ENCODE data around the gene TMEM109. TPM values are rescaled to one million over a fixed set of nuclear protein-coding genes. Genes with fewer than 3 reads are reported as not detected.

Gene TMEM109
- total and polyA plus RNA-seq, 2 donors = 18.7 to 58.1 TPM

- no peak overlapping the region for H3K27ac ChIP-seq (ENCODE audit: low read depth in 1 of 2, low read length in 1 of 2)
- H3K4me1 ChIP-seq (ENCODE audit: control insufficient read depth in 2 of 2, insufficient read depth in 2 of 2, low read length in 2 of 2) = peaks cover 0 to 4% of the 10 kb centered on the region in 2 donors
- H3K4me3 ChIP-seq (ENCODE audit: low read length in 2 of 2) = no peak overlapping the region
- no peaks in the 10 kb centered on the region for H3K36me3 ChIP-seq (ENCODE audit: control insufficient read depth in 2 of 2, insufficient read depth in 2 of 2, low read length in 1 of 2)
- peaks cover 0 to 53% of the 10 kb centered on the region in 2 donors for H3K27me3 ChIP-seq (ENCODE audit: control insufficient read depth in 2 of 2, insufficient read depth in 1 of 2, low read length in 1 of 2)
- H3K9me3 ChIP-seq (ENCODE audit: control insufficient read depth in 2 of 2, insufficient read depth in 1 of 2, low read length in 1 of 2) = no peaks in the 10 kb centered on the region
- DNase-seq (ENCODE audit: low read depth in 6 of 9, low spot score in 9 of 9) = no peak
- 97% methylated on average over 37 of the region's 37 CpGs for WGBS
Measured at GRCh38 chr11:60933416-60934123, 19.6 kb downstream of the TMEM109 start.

- no peak overlapping the region for H3K4me3 ChIP-seq (ENCODE audit: low read length in 2 of 2)
- peaks cover 4 to 8% of the 10 kb centered on the region in 2 donors for H3K4me1 ChIP-seq (ENCODE audit: control insufficient read depth in 2 of 2, insufficient read depth in 2 of 2, low read length in 2 of 2)
- no peak overlapping the region for H3K27ac ChIP-seq (ENCODE audit: low read depth in 1 of 2, low read length in 1 of 2)
- no peak for DNase-seq (ENCODE audit: low read depth in 6 of 9, low spot score in 9 of 9)
- 95% methylated on average over 57 of the region's 57 CpGs for WGBS
- H3K27me3 ChIP-seq (ENCODE audit: control insufficient read depth in 2 of 2, insufficient read depth in 1 of 2, low read length in 1 of 2) = peaks cover 0 to 46% of the 10 kb centered on the region in 2 donors
- no peaks in the 10 kb centered on the region for H3K9me3 ChIP-seq (ENCODE audit: control insufficient read depth in 2 of 2, insufficient read depth in 1 of 2, low read length in 1 of 2)
- no peaks in the 10 kb centered on the region for H3K36me3 ChIP-seq (ENCODE audit: control insufficient read depth in 2 of 2, insufficient read depth in 2 of 2, low read length in 1 of 2)
Measured at GRCh38 chr11:60934124-60934789, 20.3 kb downstream of the TMEM109 start.

- peaks cover 0 to 40% of the 10 kb centered on the region in 2 donors for H3K27me3 ChIP-seq (ENCODE audit: control insufficient read depth in 2 of 2, insufficient read depth in 1 of 2, low read length in 1 of 2)
- 91% methylated on average over 21 of the region's 21 CpGs for WGBS
- H3K4me1 ChIP-seq (ENCODE audit: control insufficient read depth in 2 of 2, insufficient read depth in 2 of 2, low read length in 2 of 2) = peaks cover 11 to 15% of the 10 kb centered on the region in 2 donors
- DNase-seq (ENCODE audit: low read depth in 6 of 9, low spot score in 9 of 9) = no peak
- no peak overlapping the region for H3K4me3 ChIP-seq (ENCODE audit: low read length in 2 of 2)
- no peaks in the 10 kb centered on the region for H3K36me3 ChIP-seq (ENCODE audit: control insufficient read depth in 2 of 2, insufficient read depth in 2 of 2, low read length in 1 of 2)
- H3K9me3 ChIP-seq (ENCODE audit: control insufficient read depth in 2 of 2, insufficient read depth in 1 of 2, low read length in 1 of 2) = no peaks in the 10 kb centered on the region
- H3K27ac ChIP-seq (ENCODE audit: low read depth in 1 of 2, low read length in 1 of 2) = no peak overlapping the region
Measured at GRCh38 chr11:60934790-60935605, 21.0 kb downstream of the TMEM109 start.

- Histone ChIP-seq H3K36me3 (ENCODE audit: control insufficient read depth in 2 of 2, insufficient read depth in 2 of 2, low read length in 1 of 2) (no peaks in the 10 kb centered on the region), H3K27ac (ENCODE audit: low read depth in 1 of 2, low read length in 1 of 2) (no peak overlapping the region), H3K4me1 (ENCODE audit: control insufficient read depth in 2 of 2, insufficient read depth in 2 of 2, low read length in 2 of 2) (peaks cover 18 to 24% of the 10 kb centered on the region in 2 donors), H3K27me3 (ENCODE audit: control insufficient read depth in 2 of 2, insufficient read depth in 1 of 2, low read length in 1 of 2) (peaks cover 0 to 31% of the 10 kb centered on the region in 2 donors), H3K9me3 (ENCODE audit: control insufficient read depth in 2 of 2, insufficient read depth in 1 of 2, low read length in 1 of 2) (no peaks in the 10 kb centered on the region), H3K4me3 (ENCODE audit: low read length in 2 of 2) (no peak overlapping the region)
- DNase-seq (ENCODE audit: low read depth in 6 of 9, low spot score in 9 of 9) = no peak
- WGBS = 89% methylated on average over 27 of the region's 27 CpGs
Measured at GRCh38 chr11:60935676-60936442, 21.9 kb downstream of the TMEM109 start.

GRCh38 chr11:60936467-60937143 lies 22.6 kb downstream of the TMEM109 start:
- no peak for DNase-seq (ENCODE audit: low read depth in 6 of 9, low spot score in 9 of 9)
- Histone ChIP-seq H3K4me3 (ENCODE audit: low read length in 2 of 2) (no peak overlapping the region), H3K27ac (ENCODE audit: low read depth in 1 of 2, low read length in 1 of 2) (no peak overlapping the region), H3K36me3 (ENCODE audit: control insufficient read depth in 2 of 2, insufficient read depth in 2 of 2, low read length in 1 of 2) (no peaks in the 10 kb centered on the region), H3K27me3 (ENCODE audit: control insufficient read depth in 2 of 2, insufficient read depth in 1 of 2, low read length in 1 of 2) (peaks cover 0 to 26% of the 10 kb centered on the region in 2 donors), H3K9me3 (ENCODE audit: control insufficient read depth in 2 of 2, insufficient read depth in 1 of 2, low read length in 1 of 2) (no peaks in the 10 kb centered on the region), H3K4me1 (ENCODE audit: control insufficient read depth in 2 of 2, insufficient read depth in 2 of 2, low read length in 2 of 2) (peaks cover 23 to 31% of the 10 kb centered on the region in 2 donors)
- WGBS = 92% methylated on average over 18 of the region's 18 CpGs

- no peaks in the 10 kb centered on the region for H3K9me3 ChIP-seq (ENCODE audit: control insufficient read depth in 2 of 2, insufficient read depth in 1 of 2, low read length in 1 of 2)
- 96% methylated on average over 12 of the region's 12 CpGs for WGBS
- no peak overlapping the region for H3K27ac ChIP-seq (ENCODE audit: low read depth in 1 of 2, low read length in 1 of 2)
- no peak for DNase-seq (ENCODE audit: low read depth in 6 of 9, low spot score in 9 of 9)
- peaks cover 0 to 22% of the 10 kb centered on the region in 2 donors for H3K27me3 ChIP-seq (ENCODE audit: control insufficient read depth in 2 of 2, insufficient read depth in 1 of 2, low read length in 1 of 2)
- H3K36me3 ChIP-seq (ENCODE audit: control insufficient read depth in 2 of 2, insufficient read depth in 2 of 2, low read length in 1 of 2) = no peaks in the 10 kb centered on the region
- no peak overlapping the region for H3K4me3 ChIP-seq (ENCODE audit: low read length in 2 of 2)
- peaks cover 23 to 37% of the 10 kb centered on the region in 2 donors for H3K4me1 ChIP-seq (ENCODE audit: control insufficient read depth in 2 of 2, insufficient read depth in 2 of 2, low read length in 2 of 2)
Measured at GRCh38 chr11:60937144-60937527, 23.2 kb downstream of the TMEM109 start.

- Histone ChIP-seq H3K27ac (ENCODE audit: low read depth in 1 of 2, low read length in 1 of 2) (no peak overlapping the region), H3K4me1 (ENCODE audit: control insufficient read depth in 2 of 2, insufficient read depth in 2 of 2, low read length in 2 of 2) (peaks cover 23 to 43% of the 10 kb centered on the region in 2 donors), H3K9me3 (ENCODE audit: control insufficient read depth in 2 of 2, insufficient read depth in 1 of 2, low read length in 1 of 2) (no peaks in the 10 kb centered on the region), H3K27me3 (ENCODE audit: control insufficient read depth in 2 of 2, insufficient read depth in 1 of 2, low read length in 1 of 2) (peaks cover 0 to 22% of the 10 kb centered on the region in 2 donors), H3K36me3 (ENCODE audit: control insufficient read depth in 2 of 2, insufficient read depth in 2 of 2, low read length in 1 of 2) (no peaks in the 10 kb centered on the region), H3K4me3 (ENCODE audit: low read length in 2 of 2) (no peak overlapping the region)
- 97% methylated on average over 8 of the region's 8 CpGs for WGBS
- no peak for DNase-seq (ENCODE audit: low read depth in 6 of 9, low spot score in 9 of 9)
Measured at GRCh38 chr11:60937811-60938210, 23.9 kb downstream of the TMEM109 start.

GRCh38 chr11:60938500-60938899 lies 24.5 kb downstream of the TMEM109 start:
- H3K4me1 ChIP-seq (ENCODE audit: control insufficient read depth in 2 of 2, insufficient read depth in 2 of 2, low read length in 2 of 2) = peaks cover 23 to 43% of the 10 kb centered on the region in 2 donors
- no peaks in the 10 kb centered on the region for H3K9me3 ChIP-seq (ENCODE audit: control insufficient read depth in 2 of 2, insufficient read depth in 1 of 2, low read length in 1 of 2)
- H3K27ac ChIP-seq (ENCODE audit: low read depth in 1 of 2, low read length in 1 of 2) = no peak overlapping the region
- H3K27me3 ChIP-seq (ENCODE audit: control insufficient read depth in 2 of 2, insufficient read depth in 1 of 2, low read length in 1 of 2) = peaks cover 0 to 22% of the 10 kb centered on the region in 2 donors
- WGBS = 96% methylated on average over 9 of the region's 9 CpGs
- no peaks in the 10 kb centered on the region for H3K36me3 ChIP-seq (ENCODE audit: control insufficient read depth in 2 of 2, insufficient read depth in 2 of 2, low read length in 1 of 2)
- no peak for DNase-seq (ENCODE audit: low read depth in 6 of 9, low spot score in 9 of 9)
- H3K4me3 ChIP-seq (ENCODE audit: low read length in 2 of 2) = no peak overlapping the region
